Measurements from ENCODE around the gene PHACTR2.

PHACTR2 gene

DNA sequence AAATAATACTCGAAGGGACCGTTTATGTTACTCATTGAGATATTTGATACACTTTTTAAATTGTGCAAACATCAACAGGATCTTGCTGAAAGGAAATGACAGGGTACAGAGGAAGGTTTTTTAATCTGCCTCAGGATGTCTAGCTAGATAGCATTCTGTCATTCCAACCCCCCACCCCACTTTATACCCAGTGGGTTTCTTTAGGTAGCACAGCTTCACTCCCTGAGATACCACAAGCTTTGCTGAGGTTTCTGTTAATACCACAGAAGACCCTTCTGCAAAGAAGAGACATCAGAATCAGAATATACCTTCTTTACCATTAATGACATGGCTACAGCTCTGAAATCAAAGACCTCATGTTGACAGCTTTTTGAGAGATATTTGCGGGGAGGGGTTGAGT lies 1.3 kb downstream of the PHACTR2 start:
- no peak for ATAC-seq (replicated peaks; ENCODE audit: extremely low read depth, poor library complexity, severe bottlenecking)
- H3K27me3 Mint-ChIP-seq: no peaks in the 10 kb centered on the region
- no peak overlapping the region for H3K27ac Mint-ChIP-seq (ENCODE audit: low read depth)
- peak overlapping the region; percentile 57 for H3K4me3 Mint-ChIP-seq
- peaks cover 3% of the 10 kb centered on the region for H3K36me3 Mint-ChIP-seq (ENCODE audit: insufficient read depth)
- H3K9me3 Mint-ChIP-seq: peaks cover 6% of the 10 kb centered on the region
- DNase-seq (ENCODE audit: low spot score in 2 of 2): no peak
- peaks cover 49% of the 10 kb centered on the region for H3K4me1 Mint-ChIP-seq

DNA sequence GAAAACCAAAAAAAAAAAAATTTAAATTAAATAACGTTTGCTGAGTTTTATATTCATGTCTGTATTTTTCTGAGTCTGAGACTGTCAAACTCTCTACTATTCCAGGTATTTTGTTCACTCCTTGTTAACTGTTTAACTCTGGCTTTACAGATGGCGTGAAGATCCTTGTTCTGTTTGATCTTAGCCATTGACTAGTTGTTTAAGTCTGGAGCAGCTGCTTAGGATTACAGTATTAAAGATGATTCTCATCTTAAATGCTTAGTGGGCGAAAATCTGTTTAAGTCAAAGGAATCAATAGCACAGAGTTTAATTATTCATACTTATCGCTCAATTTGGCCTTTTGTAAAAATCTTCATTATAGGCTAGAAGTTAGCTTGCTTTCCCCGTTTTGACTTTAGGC lies 2.4 kb downstream of the PHACTR2 start:
- Mint-ChIP-seq H3K4me3 (no peak overlapping the region), H3K27me3 (no peaks in the 10 kb centered on the region), H3K27ac (ENCODE audit: low read depth) (no peak overlapping the region), H3K36me3 (ENCODE audit: insufficient read depth) (peaks cover 3% of the 10 kb centered on the region), H3K4me1 (peaks cover 44% of the 10 kb centered on the region), H3K9me3 (peaks cover 6% of the 10 kb centered on the region)
- DNase-seq (ENCODE audit: low spot score in 2 of 2) (no peak), ATAC-seq (replicated peaks; ENCODE audit: extremely low read depth, poor library complexity, severe bottlenecking) (no peak)

GRCh38 chr6:143682805-143683204 lies 5.0 kb downstream of the PHACTR2 start:
- Mint-ChIP-seq H3K9me3 (peaks cover 6% of the 10 kb centered on the region), H3K27ac (ENCODE audit: low read depth) (no peak overlapping the region), H3K4me1 (peaks cover 42% of the 10 kb centered on the region), H3K36me3 (ENCODE audit: insufficient read depth) (peaks cover 5% of the 10 kb centered on the region), H3K4me3 (no peak overlapping the region), H3K27me3 (no peaks in the 10 kb centered on the region)
- ATAC-seq (replicated peaks; ENCODE audit: extremely low read depth, poor library complexity, severe bottlenecking): no peak
- DNase-seq (ENCODE audit: low spot score in 2 of 2): no peak

DNA sequence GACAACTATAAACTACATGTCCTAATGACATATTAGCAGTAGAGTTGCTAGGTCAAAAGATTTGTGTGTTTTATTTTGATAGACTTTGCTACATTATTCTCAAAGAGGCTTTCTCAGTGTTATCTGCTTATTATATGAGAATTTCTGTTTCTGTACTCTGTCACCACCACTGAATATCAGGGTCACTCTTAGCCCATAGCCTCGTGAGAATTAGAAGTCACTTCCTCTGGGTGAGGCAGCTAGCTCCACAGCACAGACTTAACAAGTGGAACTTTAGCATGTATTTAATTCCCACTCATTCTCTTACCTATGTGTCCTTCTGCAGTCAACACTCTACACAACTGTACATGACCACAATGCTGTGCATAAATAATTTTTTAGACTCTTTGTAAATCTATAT lies 6.7 kb downstream of the PHACTR2 start:
- ATAC-seq (replicated peaks; ENCODE audit: extremely low read depth, poor library complexity, severe bottlenecking) (no peak), DNase-seq (ENCODE audit: low spot score in 2 of 2) (no peak)
- H3K9me3 Mint-ChIP-seq: peaks cover 6% of the 10 kb centered on the region
- no peaks in the 10 kb centered on the region for H3K27me3 Mint-ChIP-seq
- peaks cover 51% of the 10 kb centered on the region for H3K4me1 Mint-ChIP-seq
- no peak overlapping the region for H3K4me3 Mint-ChIP-seq
- no peak overlapping the region for H3K27ac Mint-ChIP-seq (ENCODE audit: low read depth)
- peaks cover 1% of the 10 kb centered on the region for H3K36me3 Mint-ChIP-seq (ENCODE audit: insufficient read depth)

DNA sequence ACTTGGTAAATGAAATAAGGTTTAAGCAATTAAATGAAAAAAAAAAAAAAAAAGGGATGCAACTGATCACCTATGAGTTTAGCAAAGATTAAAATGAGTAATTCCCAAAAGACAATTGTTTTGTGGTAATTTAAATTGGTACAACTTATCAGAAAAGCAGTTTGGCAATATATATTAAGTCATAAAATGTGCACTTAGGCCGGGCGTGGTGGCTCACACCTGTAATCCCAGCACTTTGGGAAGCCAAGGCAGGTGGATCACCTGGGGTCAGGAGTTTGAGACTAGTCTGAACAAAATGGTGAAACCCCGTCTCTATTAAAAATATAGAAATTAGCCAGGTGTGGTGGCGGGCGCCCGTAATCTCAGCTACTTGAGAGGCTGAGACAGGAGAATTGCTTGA lies 7.9 kb downstream of the PHACTR2 start:
- peaks cover 1% of the 10 kb centered on the region for H3K36me3 Mint-ChIP-seq (ENCODE audit: insufficient read depth)
- no peaks in the 10 kb centered on the region for H3K27me3 Mint-ChIP-seq
- H3K27ac Mint-ChIP-seq (ENCODE audit: low read depth): no peak overlapping the region
- no peak overlapping the region for H3K4me3 Mint-ChIP-seq
- DNase-seq (ENCODE audit: low spot score in 2 of 2) (no peak), ATAC-seq (replicated peaks; ENCODE audit: extremely low read depth, poor library complexity, severe bottlenecking) (no peak)
- H3K9me3 Mint-ChIP-seq: peaks cover 6% of the 10 kb centered on the region
- H3K4me1 Mint-ChIP-seq: peaks cover 55% of the 10 kb centered on the region

DNA sequence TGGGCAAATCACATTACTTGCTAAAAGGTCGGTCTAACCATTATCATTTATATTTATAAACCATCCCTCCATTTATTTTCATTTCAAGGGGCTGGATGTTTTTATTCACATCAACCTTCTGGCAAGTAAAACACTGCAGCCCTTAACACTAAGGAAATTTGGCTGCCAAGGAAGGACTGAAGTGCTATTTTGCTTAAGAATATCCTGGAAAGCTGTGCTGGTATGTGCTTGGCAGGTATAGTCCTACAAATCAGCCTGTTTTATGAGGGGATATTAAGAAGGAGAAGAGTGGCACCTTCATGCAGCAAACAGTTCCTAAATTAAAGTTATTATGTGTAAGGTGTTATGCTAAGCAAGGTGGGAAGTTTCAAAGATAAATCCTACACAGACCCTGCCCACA lies 9.8 kb downstream of the PHACTR2 start:
- DNase-seq (ENCODE audit: low spot score in 2 of 2) (no peak), ATAC-seq (replicated peaks; ENCODE audit: extremely low read depth, poor library complexity, severe bottlenecking) (no peak)
- no peak overlapping the region for H3K4me3 Mint-ChIP-seq
- H3K27me3 Mint-ChIP-seq: no peaks in the 10 kb centered on the region
- H3K9me3 Mint-ChIP-seq: no peaks in the 10 kb centered on the region
- H3K4me1 Mint-ChIP-seq: peaks cover 50% of the 10 kb centered on the region
- H3K36me3 Mint-ChIP-seq (ENCODE audit: insufficient read depth): peaks cover 1% of the 10 kb centered on the region
- H3K27ac Mint-ChIP-seq (ENCODE audit: low read depth): no peak overlapping the region

DNA sequence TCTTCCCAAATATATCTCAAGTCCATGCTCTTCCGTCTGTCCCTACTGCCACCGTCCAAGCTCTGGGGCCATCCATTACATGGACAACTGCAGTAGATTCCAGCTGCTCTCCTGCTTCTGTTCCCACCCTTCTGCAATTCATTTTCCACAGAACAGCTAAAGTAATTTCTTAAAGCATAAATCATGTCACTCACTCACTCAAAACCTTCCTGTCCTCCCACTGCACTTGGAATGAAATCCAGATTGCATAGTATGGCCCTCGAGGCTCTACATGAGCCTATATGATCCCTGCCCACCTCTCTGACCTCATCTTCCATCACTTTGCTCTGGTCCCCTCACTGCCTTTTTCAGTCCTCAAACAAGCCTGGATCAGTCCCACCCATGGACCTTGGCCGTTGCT lies 10.9 kb downstream of the PHACTR2 start:
- Mint-ChIP-seq H3K27ac (ENCODE audit: low read depth) (peak overlapping the region; percentile 42), H3K9me3 (no peaks in the 10 kb centered on the region), H3K4me3 (no peak overlapping the region)

DNA sequence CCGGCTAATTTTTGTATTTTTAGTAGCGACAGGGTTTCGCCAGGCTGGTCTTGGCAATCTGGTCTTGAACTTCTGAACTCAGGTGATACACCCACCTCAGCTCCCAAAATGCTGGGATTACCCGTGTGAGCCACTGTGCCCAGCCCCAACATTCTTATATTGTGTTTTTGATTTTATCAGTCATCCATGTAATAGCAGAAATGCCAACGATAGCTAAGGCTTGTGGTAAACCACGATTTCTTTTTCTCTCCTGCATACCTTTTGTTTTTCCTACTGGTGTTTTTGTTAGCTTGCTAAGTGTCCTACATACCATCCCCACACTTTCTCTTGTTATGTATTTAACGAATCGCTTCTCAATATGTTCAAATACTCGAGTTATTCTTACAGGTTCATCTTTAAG lies 12.1 kb downstream of the PHACTR2 start:
- DNase-seq (ENCODE audit: low spot score in 2 of 2) (no peak), ATAC-seq (replicated peaks; ENCODE audit: extremely low read depth, poor library complexity, severe bottlenecking) (no peak)
- Mint-ChIP-seq H3K27me3 (no peaks in the 10 kb centered on the region), H3K36me3 (ENCODE audit: insufficient read depth) (peaks cover 7% of the 10 kb centered on the region), H3K9me3 (no peaks in the 10 kb centered on the region), H3K27ac (ENCODE audit: low read depth) (peak overlapping the region; percentile 42), H3K4me3 (no peak overlapping the region), H3K4me1 (peaks cover 56% of the 10 kb centered on the region)

More for the DNA sequence above, 10.9 kb downstream of the PHACTR2 start:
- Mint-ChIP-seq H3K36me3 (ENCODE audit: insufficient read depth) (peaks cover 1% of the 10 kb centered on the region), H3K27me3 (no peaks in the 10 kb centered on the region), H3K4me1 (peaks cover 53% of the 10 kb centered on the region)
- no peak for DNase-seq (ENCODE audit: low spot score in 2 of 2)
- no peak for ATAC-seq (replicated peaks; ENCODE audit: extremely low read depth, poor library complexity, severe bottlenecking)

DNA sequence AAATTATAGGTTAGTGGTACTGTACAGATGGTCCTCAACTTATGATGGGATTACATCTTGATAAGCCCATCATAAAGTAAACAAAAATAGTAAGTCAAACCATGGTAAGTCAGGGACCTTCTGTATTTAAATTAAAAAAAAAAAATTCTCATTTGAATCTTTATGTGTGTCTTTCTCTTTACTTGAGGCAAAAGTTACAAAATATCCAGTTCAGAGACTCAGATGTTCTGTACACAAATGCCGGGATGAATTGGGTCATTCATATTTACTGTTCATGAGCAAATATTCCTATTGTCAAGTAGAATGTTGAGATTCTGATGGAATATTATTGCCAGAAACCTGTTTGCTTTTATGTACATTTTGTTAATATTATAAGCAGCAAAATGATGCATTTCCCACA lies 13.4 kb downstream of the PHACTR2 start:
- no peak for DNase-seq (ENCODE audit: low spot score in 2 of 2)
- Mint-ChIP-seq H3K27ac (ENCODE audit: low read depth) (no peak overlapping the region), H3K4me1 (peaks cover 68% of the 10 kb centered on the region), H3K4me3 (no peak overlapping the region), H3K9me3 (no peaks in the 10 kb centered on the region), H3K27me3 (no peaks in the 10 kb centered on the region), H3K36me3 (ENCODE audit: insufficient read depth) (peaks cover 7% of the 10 kb centered on the region)
- no peak for ATAC-seq (replicated peaks; ENCODE audit: extremely low read depth, poor library complexity, severe bottlenecking)

GRCh38 chr6:143691900-143692636 lies 14.3 kb downstream of the PHACTR2 start:
- no peak for DNase-seq (ENCODE audit: low spot score in 2 of 2)
- H3K4me1 Mint-ChIP-seq: peaks cover 75% of the 10 kb centered on the region
- H3K4me3 Mint-ChIP-seq: no peak overlapping the region
- no peaks in the 10 kb centered on the region for H3K27me3 Mint-ChIP-seq
- ATAC-seq (replicated peaks; ENCODE audit: extremely low read depth, poor library complexity, severe bottlenecking): no peak
- H3K9me3 Mint-ChIP-seq: no peaks in the 10 kb centered on the region
- H3K36me3 Mint-ChIP-seq (ENCODE audit: insufficient read depth): peaks cover 7% of the 10 kb centered on the region
- H3K27ac Mint-ChIP-seq (ENCODE audit: low read depth): no peak overlapping the region

DNA sequence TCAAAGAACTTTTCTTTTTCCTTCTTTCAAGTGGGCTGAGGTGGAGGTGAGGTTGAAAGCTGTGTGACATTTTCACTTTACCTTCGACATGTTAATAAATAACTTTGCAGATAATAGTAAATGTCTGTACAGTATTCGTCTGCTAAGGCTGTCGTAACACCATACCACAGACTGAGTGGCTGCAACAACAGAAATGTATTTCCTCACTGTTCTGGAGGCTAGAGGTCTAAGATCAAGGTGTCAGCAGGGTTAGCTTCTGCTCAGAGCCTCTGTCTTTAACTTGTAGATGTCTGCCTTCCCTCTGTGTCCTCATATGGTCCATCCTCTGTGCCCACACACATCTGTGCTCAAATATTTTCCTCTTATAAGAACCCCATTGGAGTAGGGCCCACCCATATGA lies 14.9 kb downstream of the PHACTR2 start:
- Mint-ChIP-seq H3K9me3 (no peaks in the 10 kb centered on the region), H3K36me3 (ENCODE audit: insufficient read depth) (peaks cover 6% of the 10 kb centered on the region), H3K4me3 (no peak overlapping the region), H3K4me1 (peaks cover 74% of the 10 kb centered on the region), H3K27ac (ENCODE audit: low read depth) (no peak overlapping the region), H3K27me3 (no peaks in the 10 kb centered on the region)
- ATAC-seq (replicated peaks; ENCODE audit: extremely low read depth, poor library complexity, severe bottlenecking) (no peak), DNase-seq (ENCODE audit: low spot score in 2 of 2) (no peak)

DNA sequence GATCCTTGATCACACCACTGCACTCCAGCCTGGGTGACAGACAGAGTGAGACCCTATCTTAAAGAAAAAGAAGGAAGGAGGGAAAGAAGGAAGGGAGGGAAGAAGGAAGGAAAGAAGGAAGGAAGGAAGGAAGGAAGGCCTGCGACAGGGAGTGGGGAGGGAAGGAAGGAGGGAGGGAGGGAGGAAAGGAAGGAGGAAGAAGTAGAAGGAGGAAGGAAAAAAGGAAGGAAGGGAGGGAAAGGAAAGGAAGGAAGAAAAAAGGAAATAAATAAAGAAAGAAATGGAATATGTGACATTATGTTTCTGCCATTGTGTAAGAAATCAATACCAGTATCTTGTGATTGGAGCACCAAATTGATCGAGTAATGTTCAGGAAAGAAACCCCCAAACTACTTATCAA lies 16.2 kb downstream of the PHACTR2 start:
- Mint-ChIP-seq H3K4me3 (no peak overlapping the region), H3K36me3 (ENCODE audit: insufficient read depth) (peaks cover 6% of the 10 kb centered on the region), H3K4me1 (peaks cover 67% of the 10 kb centered on the region), H3K27me3 (no peaks in the 10 kb centered on the region), H3K27ac (ENCODE audit: low read depth) (peak overlapping the region; percentile 26), H3K9me3 (no peaks in the 10 kb centered on the region)
- DNase-seq (ENCODE audit: low spot score in 2 of 2) (no peak), ATAC-seq (replicated peaks; ENCODE audit: extremely low read depth, poor library complexity, severe bottlenecking) (no peak)

GRCh38 chr6:143694560-143694959 lies 16.8 kb downstream of the PHACTR2 start:
- Mint-ChIP-seq H3K27me3 (no peaks in the 10 kb centered on the region), H3K27ac (ENCODE audit: low read depth) (peak overlapping the region; percentile 26), H3K36me3 (ENCODE audit: insufficient read depth) (peaks cover 6% of the 10 kb centered on the region), H3K4me1 (peaks cover 67% of the 10 kb centered on the region), H3K9me3 (no peaks in the 10 kb centered on the region), H3K4me3 (no peak overlapping the region)
- ATAC-seq (replicated peaks; ENCODE audit: extremely low read depth, poor library complexity, severe bottlenecking) (no peak), DNase-seq (ENCODE audit: low spot score in 2 of 2) (no peak)

Data from central memory CD8-positive, alpha-beta T cell (primary cell).